Measurements from ENCODE around the gene MRPL53. TPM values are rescaled to one million over a fixed set of nuclear protein-coding genes. Genes with fewer than 3 reads are reported as not detected.

The MRPL53 gene
- total and polyA plus RNA-seq, 2 of the 13 experiments (the other 11 are each of a cell fraction or from before 2014, with no cell fraction given): 34.3 to 51.9 TPM

GRCh38 chr2:74507145-74507925, 34.9 kb upstream of the MRPL53 start, which contains the start of gene PCGF1 (continued):
- TF ChIP-seq ARID4A (CRISPR knock-in tag; IDR thresholded peaks at IDR 0.05; ENCODE audit: borderline replicate concordance) (peak; percentile 91), ATF1 (CRISPR knock-in tag; IDR thresholded peaks at IDR 0.05) (no peak), ZNF441 (CRISPR knock-in tag; IDR thresholded peaks at IDR 0.05; ENCODE audit: borderline replicate concordance) (no peak; the same call in 1 of the 2 replicates), TOE1 (CRISPR knock-in tag; IDR thresholded peaks at IDR 0.05) (peak; percentile 78; the same call in 1 of the 2 replicates), ZNF431 (CRISPR knock-in tag; IDR thresholded peaks at IDR 0.05; ENCODE audit: borderline replicate concordance, low read depth) (no peak; the same call in 1 of the 2 replicates), ATRX (CRISPR knock-in tag; IDR thresholded peaks at IDR 0.05; ENCODE audit: borderline replicate concordance) (no peak), ZNF44 (CRISPR knock-in tag; IDR thresholded peaks at IDR 0.05) (peak; percentile 22; the same call in 1 of the 2 replicates), REPIN1 (CRISPR knock-in tag; IDR thresholded peaks at IDR 0.05; ENCODE audit: borderline replicate concordance, low read depth) (peak; percentile 84), ZNF512 (CRISPR knock-in tag; IDR thresholded peaks at IDR 0.05) (no peak), ZNF18 (CRISPR knock-in tag; IDR thresholded peaks at IDR 0.05; ENCODE audit: insufficient replicate concordance) (no peak), TCF12 (IDR thresholded peaks at IDR 0.05) (no peak), TCF12 (CRISPR knock-in tag; IDR thresholded peaks at IDR 0.05) (no peak; the same call in 1 of the 2 replicates), ZNF136 (CRISPR knock-in tag; IDR thresholded peaks at IDR 0.05; ENCODE audit: low read depth) (peak; percentile 79; the same call in 1 of the 2 replicates)
- TF ChIP-seq, protein P1, sequence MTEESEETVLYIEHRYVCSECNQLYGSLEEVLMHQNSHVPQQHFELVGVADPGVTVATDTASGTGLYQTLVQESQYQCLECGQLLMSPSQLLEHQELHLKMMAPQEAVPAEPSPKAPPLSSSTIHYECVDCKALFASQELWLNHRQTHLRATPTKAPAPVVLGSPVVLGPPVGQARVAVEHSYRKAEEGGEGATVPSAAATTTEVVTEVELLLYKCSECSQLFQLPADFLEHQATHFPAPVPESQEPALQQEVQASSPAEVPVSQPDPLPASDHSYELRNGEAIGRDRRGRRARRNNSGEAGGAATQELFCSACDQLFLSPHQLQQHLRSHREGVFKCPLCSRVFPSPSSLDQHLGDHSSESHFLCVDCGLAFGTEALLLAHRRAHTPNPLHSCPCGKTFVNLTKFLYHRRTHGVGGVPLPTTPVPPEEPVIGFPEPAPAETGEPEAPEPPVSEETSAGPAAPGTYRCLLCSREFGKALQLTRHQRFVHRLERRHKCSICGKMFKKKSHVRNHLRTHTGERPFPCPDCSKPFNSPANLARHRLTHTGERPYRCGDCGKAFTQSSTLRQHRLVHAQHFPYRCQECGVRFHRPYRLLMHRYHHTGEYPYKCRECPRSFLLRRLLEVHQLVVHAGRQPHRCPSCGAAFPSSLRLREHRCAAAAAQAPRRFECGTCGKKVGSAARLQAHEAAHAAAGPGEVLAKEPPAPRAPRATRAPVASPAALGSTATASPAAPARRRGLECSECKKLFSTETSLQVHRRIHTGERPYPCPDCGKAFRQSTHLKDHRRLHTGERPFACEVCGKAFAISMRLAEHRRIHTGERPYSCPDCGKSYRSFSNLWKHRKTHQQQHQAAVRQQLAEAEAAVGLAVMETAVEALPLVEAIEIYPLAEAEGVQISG (CRISPR knock-in tag; IDR thresholded peaks at IDR 0.05): peak; percentile 99
- TF ChIP-seq, protein P2, sequence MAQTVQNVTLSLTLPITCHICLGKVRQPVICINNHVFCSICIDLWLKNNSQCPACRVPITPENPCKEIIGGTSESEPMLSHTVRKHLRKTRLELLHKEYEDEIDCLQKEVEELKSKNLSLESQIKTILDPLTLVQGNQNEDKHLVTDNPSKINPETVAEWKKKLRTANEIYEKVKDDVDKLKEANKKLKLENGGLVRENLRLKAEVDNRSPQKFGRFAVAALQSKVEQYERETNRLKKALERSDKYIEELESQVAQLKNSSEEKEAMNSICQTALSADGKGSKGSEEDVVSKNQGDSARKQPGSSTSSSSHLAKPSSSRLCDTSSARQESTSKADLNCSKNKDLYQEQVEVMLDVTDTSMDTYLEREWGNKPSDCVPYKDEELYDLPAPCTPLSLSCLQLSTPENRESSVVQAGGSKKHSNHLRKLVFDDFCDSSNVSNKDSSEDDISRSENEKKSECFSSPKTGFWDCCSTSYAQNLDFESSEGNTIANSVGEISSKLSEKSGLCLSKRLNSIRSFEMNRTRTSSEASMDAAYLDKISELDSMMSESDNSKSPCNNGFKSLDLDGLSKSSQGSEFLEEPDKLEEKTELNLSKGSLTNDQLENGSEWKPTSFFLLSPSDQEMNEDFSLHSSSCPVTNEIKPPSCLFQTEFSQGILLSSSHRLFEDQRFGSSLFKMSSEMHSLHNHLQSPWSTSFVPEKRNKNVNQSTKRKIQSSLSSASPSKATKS (CRISPR knock-in tag; IDR thresholded peaks at IDR 0.05): no peak

Data from HepG2 (cell line).